Stimulated activated CD8-positive, alpha-beta memory T cell treated with anti-CD3 and anti-CD28 coated beads, Interleukin-4, amount 100 ng/mL, for 24 hours (primary cell): Measurements from ENCODE around the gene GRPR.
"Not testable (repeated sequence)": the region's sequence is repeated elsewhere in the genome, so short reads cannot be mapped to it uniquely, and the experiment has no call there.

Experiments used
- DNase-seq: peaks from one replicate; pipeline ENCODE4 v3.0.0-alpha.2; 2020; ENCODE audit warnings: low read depth

GRPR gene

DNA sequence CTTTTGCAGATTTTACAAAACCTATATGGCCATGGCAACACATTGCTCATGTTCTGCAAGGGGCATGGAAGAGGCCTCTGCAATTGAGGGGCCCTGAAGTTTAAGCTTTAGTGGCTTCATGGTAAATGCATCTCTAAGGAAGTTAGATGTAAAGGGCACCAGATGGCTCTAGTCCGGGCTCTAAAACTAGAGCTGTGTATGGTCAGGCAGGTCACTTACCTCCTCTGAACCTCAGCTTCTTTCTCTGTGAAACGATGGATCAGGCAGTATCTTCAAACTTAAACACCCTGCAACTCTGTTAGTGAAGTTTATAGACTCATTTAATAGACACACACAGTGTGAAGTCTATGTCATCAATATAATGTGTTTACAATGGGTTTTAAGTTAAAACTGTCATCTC lies 53.9 kb downstream of the GRPR start:
- no peak for DNase-seq

DNA sequence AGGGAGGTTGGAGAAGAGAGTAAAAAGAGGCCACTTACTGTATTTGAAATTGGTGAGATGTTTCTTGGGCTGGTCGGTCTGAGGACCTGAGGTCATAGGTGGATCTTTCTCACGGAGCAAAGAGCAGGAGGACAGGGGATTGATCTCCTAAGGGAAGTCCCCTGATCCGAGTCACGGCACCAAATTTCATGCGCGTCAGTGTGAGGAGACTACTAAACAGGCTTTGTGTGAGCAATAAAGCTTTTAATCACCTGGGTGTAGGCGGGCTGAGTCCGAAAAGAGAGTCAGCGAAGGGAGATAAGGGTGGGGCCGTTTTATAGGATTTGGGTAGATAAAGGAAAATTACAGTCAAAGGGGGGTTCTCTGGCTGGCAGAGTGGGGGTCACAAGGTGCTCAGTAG lies 60.5 kb downstream of the GRPR start:
- DNase-seq: not testable (repeated sequence)

DNA sequence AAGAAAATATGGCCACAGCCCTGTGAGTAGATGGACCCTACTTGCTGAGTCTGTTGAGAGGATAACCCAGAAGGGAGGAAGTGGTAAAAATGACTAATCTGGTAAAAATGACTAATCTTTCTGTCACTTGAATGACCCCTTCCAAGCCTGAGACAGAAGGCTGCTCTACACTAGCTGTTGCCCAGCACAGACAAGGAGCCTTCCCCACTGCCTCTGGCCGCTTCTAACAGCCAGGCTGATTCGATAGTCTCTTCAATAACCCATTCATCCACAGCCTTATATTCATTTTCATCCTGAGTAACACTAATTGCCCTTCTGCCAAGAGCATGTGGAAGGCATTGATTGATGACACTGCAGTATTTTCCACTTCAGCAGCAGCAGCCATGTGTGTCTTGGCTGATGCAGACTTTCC lies 62.4 kb downstream of the GRPR start:
- no peak for DNase-seq

DNA sequence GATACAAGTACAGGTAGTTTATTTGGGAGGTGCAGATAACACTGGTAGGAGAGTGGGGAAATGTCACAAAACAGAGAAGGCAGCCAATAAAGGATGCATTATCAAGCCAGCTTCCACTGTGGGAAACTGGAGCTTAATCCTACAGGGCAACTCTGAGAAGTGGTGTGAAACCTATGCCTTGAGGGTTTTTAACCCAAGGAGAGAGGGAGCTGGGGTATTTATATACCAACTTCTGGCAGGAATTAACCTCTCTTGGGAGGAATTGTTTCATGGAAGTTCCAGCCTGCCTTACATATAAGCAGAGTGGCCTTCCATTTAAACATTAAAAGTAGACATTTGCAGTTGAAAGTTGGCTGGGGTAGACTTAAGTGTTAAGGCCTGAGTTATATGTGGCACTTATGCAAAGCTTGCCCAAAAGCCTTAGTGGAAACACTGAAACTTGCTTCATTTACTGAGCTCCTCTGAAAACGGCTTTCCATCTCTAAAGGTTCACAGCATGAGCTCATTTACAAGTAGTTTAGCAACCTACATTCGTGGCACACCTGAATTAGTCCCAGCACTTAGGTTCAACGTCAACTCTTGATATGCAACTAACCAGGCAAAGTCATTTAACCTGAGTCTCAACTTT lies 63.1 kb downstream of the GRPR start:
- no peak for DNase-seq

DNA sequence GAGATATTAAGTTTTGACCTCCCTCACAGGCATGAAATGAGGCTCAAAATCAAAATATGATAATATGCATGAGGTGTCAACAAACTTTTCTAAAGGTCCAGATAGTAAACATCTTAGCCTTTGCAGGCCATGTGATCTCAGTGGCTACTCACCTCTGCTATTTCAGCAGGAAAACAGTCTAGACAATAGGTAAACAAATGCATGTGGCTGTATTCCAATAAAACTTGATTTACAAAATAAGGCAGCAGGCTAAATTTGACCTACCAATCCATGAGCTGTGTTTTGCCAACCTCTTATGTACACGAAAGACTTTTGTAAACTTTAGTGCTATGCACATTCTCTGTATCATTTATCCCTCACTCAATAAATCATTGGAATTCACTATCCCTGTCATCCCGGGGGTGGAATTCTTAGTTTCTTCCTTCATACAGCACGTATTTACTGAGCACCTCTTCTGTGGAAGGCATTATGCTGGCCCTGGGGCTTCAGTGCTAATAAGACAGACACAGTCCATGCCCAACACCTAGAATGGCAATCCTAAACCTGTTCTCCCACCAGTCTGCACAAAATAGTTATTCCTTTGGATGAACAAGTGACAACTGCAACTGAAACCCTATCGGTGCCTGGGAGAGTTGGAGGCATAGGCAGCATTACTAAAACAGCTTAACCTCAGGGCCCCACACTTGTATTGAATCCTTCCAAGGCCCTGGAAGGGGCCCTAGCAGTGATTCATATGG lies 63.8 kb downstream of the GRPR start:
- DNase-seq: no peak

DNA sequence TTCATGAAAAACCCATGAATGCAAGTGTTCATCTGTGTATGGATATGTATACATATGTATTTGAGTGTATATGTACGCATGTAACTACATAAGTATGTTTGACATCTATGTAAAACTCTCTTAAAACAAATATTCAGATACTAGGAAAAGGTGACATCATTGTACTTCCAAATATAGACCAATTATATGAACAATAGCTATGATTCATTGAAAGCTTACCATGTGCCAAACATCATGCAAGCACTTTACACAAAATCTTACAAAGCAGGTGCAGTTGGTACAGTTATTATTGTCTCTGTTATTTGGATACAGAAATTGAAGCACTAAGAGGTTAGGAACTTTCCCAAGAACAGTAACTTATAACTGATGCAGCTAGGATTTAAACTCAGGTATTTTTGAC lies 65.3 kb downstream of the GRPR start:
- no peak for DNase-seq

DNA sequence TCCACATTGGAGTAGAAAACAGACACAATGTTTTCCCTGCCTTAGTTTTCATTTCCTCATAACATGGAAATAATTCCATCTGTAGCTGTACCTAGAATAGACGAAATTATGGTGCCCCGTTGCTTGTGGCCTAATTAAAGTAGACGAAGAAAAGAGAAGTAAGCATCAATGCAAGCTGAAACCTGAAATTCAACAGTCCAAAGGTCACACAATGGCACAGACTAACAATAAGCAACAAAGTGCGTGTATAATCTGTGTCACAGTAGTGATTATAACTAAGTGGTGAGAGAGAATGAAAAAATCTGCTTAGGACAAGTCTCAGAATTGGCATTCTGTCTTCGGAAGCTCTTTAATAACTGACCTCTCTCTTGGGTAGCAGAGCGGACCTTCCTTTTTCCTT lies 68.2 kb downstream of the GRPR start:
- no peak for DNase-seq

DNA sequence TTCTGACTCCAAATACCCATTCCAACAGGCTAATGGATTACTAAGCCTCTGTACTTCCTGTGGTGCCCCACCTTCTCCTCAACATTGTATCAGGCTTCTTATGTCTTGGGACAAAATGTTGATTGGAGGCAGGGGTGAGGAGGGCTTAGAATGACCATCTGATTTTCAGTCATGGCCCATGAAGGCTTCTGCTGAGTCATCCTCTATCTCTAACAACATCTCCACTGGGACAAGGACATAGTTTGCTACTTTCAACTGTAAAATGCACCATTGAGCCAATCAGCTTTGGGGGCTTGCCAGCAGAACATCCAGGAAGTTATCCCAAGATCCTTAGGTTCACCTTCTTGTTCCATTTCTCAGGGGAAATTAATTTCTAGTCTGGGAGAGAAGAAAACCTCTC lies 73.5 kb downstream of the GRPR start:
- DNase-seq: no peak

DNA sequence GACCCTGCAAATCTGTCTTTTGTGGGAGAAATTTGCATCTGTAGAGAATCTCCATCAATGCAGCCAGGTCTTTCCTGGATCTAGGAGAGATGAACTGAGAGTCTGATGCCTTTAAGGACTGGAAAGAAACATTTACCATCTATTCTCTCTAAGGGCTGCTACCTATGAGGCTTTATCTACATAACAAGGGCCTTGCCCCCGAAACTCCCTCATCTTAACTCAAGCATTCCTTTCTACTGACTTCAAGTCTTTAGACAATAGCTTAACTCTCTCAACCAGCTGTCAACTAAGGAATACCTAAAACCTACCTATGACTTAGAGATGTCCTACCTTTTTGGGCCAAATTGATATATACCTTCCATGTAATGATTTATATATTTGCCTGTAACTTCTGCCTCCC lies 76.0 kb downstream of the GRPR start:
- no peak for DNase-seq

DNA sequence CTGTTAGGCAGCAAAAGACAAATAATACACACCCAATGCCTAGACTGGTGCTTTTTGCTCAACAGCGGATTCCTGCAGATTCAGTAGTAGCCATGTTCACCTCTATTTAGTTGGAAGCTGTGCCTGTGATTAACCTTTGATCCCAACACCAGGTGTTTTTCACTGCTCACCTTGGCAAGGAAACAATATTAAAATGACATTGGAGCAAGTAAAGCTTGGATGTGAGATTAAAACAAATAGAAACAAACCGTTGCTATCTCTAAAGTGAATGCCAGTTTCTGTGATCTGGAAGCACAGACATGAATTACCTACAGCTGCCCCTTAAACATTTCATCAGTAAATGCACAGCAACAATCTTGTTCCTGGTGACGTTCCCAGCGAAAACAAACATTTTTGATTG lies 79.6 kb downstream of the GRPR start:
- DNase-seq: no peak
